Panc1 (cell line): ENCODE results near the gene KCNMB2. TPM values are rescaled to one million over a fixed set of nuclear protein-coding genes. Genes with fewer than 3 reads are reported as not detected.
"Not testable (repeated sequence)": the region's sequence is repeated elsewhere in the genome, so short reads cannot be mapped to it uniquely, and the experiment has no call there.

Source experiments
- ATAC-seq: fragments of 200-7000 bp; cut with Tn5 transposase; 2 replicates; pipeline ENCODE4 v1.9.1; 2020; ENCODE audit warnings: mild to moderate bottlenecking, moderate library complexity
- BruUV-seq: library from RNA; stranded (reverse); fragments of 400-500 nt; replicated peaks from 2 replicates; lab custom pipeline; 2021; lab: Mats Ljungman, UMichigan
- CTCF ChIA-PET: fragments of 300-600 bp; sonication (Branson Sonifier 250); formaldehyde crosslinking; loops from one replicate; lab custom pipeline; 2022; ENCODE audit warnings: antibody characterized with exemption; lab: Charles Lee
- POLR2A ChIA-PET: fragments of 300-600 bp; sonication (Branson Sonifier 250); formaldehyde crosslinking; loops from one replicate; lab custom pipeline; 2022; ENCODE audit warnings: antibody characterized with exemption; lab: Charles Lee
- DNase-seq: peaks from one replicate; pipeline ENCODE4 v3.0.0-alpha.2; 2010; ENCODE audit warnings: low read depth, low spot score
- H3K27ac ChIP-seq: 2 replicates; pipeline ENCODE4 v1.5.1; 2011; ENCODE audit warnings: mild to moderate bottlenecking, low read length, inconsistent platforms
- H3K27me3 ChIP-seq: fragments of 200-500 bp; sonication (Bioruptor generic); 2 replicates; pipeline ENCODE4 v1.6.0; 2014; ENCODE audit warnings: low read length, inconsistent platforms; ENCODE audit not compliant: control insufficient read depth, insufficient read depth
- H3K36me3 ChIP-seq: fragments of 200-500 bp; sonication (Bioruptor generic); 2 replicates; pipeline ENCODE4 v1.5.1; 2014; ENCODE audit warnings: inconsistent platforms, mild to moderate bottlenecking, low read length, moderate library complexity; ENCODE audit not compliant: control insufficient read depth, insufficient read depth
- H3K4me1 ChIP-seq: 2 replicates; pipeline ENCODE4 v1.5.1; 2011; ENCODE audit warnings: inconsistent platforms, mild to moderate bottlenecking, low read length, moderate library complexity; ENCODE audit not compliant: control insufficient read depth, insufficient read depth
- H3K4me3 ChIP-seq, 2 experiments: 2 replicates each; pipeline ENCODE4 v1.5.1; 2011 to 2012; ENCODE audit warnings: low read depth in 2 of 2, low read length in 2 of 2, mild to moderate bottlenecking in 2 of 2, inconsistent platforms in 1 of 2, moderate library complexity in 1 of 2
- H3K9me3 ChIP-seq: fragments of 200-500 bp; sonication (Bioruptor generic); 2 replicates; pipeline ENCODE4 v1.5.1; 2014; ENCODE audit warnings: low read depth, mild to moderate bottlenecking, inconsistent platforms, low read length, moderate library complexity; ENCODE audit not compliant: control insufficient read depth, insufficient read depth
- POLR2AphosphoS5 ChIP-seq: IDR thresholded peaks from 2 replicates; pipeline ENCODE4 v1.6.1; 2012; ENCODE audit warnings: mild to moderate bottlenecking, low read depth, low read length, moderate library complexity
- SIN3A ChIP-seq: IDR thresholded peaks from 2 replicates; pipeline ENCODE4 v1.6.1; 2012; ENCODE audit warnings: low read depth, mild to moderate bottlenecking, low read length, moderate library complexity, borderline replicate concordance; ENCODE audit not compliant: insufficient read depth
- TCF7L2 ChIP-seq: IDR thresholded peaks from 2 replicates; pipeline ENCODE4 v1.6.1; 2011; ENCODE audit warnings: mild to moderate bottlenecking, low read depth, low read length, inconsistent platforms
- in situ Hi-C: cut with HindIII; loops from 2 replicates; pipeline ENCODE4 v1.10.0; 2016; ENCODE audit warnings: low sequenced_read_pairs, low pct_unique_long_range_greater_than_20kb
- intact Hi-C: fragments of 100-400 bp; cut with micrococcal nuclease; formaldehyde crosslinking; loops from one replicate; pipeline ENCODE4 v1.10.0; 2022; ENCODE audit not compliant: unreplicated experiment
- total RNA-seq: library from RNA; stranded (reverse); gene quantifications from one replicate; pipeline ENCODE4 v1.2.1, GENCODE V29; 2021; ENCODE audit not compliant: unreplicated experiment
- TF ChIP-seq, protein P1 (sequence below): fragments of 450-650 bp; IDR thresholded peaks from 2 replicates; pipeline ENCODE4 v1.5.1; 2017; ENCODE audit warnings: mild to moderate bottlenecking
- TF ChIP-seq, protein P2 (sequence below), 2 experiments: IDR thresholded peaks; 2 replicates each; pipeline ENCODE4 v1.6.1; 2011 to 2012; ENCODE audit warnings: low read depth in 2 of 2, control low read depth in 1 of 2, low read length in 1 of 2, mild to moderate bottlenecking in 1 of 2, moderate library complexity in 1 of 2; ENCODE audit not compliant: insufficient read depth in 1 of 2

Gene KCNMB2
- total RNA-seq, 1 experiment from 2014 or later = not detected

DNA sequence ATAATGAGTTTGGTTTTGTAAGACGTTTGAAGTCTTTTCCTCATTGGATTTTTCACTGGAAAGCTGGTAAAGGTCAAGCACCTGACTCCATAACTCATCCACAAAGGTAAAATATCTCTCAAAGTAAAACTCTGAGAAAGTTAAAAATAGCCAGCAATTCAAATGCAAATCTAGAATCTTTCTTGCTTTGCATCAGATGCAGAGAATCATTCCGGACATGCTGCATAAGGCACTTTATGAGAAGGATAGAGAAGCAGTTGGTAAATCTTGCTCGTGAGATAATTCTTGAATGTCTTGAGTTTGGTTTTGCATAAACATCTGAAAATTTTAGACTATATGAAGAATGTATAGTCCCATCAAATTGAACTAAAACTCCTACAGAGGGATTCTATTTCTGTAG is 9.1 kb downstream of the KCNMB2 start:
- Histone ChIP-seq H3K9me3 (no peaks in the 10 kb centered on the region), H3K4me1 (no peaks in the 10 kb centered on the region), H3K36me3 (no peaks in the 10 kb centered on the region), H3K27ac (no peak overlapping the region), H3K27me3 (no peaks in the 10 kb centered on the region; the same call in 1 of the 2 replicates), H3K4me3 (no peak overlapping the region)
- POLR2A ChIA-PET = no interaction called here
- CTCF ChIA-PET = no interaction called here
- ATAC-seq (no peak), DNase-seq (no peak)
- in situ Hi-C loops (no loop called here), intact Hi-C loops (no loop called here)
- BruUV-seq = no TSS peak
- TF ChIP-seq, protein P1, sequence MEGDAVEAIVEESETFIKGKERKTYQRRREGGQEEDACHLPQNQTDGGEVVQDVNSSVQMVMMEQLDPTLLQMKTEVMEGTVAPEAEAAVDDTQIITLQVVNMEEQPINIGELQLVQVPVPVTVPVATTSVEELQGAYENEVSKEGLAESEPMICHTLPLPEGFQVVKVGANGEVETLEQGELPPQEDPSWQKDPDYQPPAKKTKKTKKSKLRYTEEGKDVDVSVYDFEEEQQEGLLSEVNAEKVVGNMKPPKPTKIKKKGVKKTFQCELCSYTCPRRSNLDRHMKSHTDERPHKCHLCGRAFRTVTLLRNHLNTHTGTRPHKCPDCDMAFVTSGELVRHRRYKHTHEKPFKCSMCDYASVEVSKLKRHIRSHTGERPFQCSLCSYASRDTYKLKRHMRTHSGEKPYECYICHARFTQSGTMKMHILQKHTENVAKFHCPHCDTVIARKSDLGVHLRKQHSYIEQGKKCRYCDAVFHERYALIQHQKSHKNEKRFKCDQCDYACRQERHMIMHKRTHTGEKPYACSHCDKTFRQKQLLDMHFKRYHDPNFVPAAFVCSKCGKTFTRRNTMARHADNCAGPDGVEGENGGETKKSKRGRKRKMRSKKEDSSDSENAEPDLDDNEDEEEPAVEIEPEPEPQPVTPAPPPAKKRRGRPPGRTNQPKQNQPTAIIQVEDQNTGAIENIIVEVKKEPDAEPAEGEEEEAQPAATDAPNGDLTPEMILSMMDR = no peak
- no peak for TF ChIP-seq TCF7L2

DNA sequence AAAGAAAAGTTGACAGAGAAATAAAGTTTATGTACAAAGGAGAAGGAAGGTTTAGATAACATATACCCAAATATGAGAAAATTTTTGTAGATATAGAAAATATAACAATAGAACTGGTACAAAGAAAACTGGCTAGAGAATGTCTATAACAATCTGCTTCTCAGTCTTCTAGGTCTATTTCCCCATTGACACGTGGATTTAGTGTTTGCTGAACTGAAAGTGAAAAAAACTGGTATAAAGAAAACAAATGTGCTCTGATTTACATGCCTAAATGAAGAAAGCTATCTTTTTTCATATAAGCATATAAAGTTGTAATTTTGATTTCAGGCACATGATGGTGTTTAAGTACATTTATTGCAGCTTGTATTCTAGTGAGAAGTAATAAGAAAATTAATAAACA is 9.8 kb downstream of the KCNMB2 start:
- no peaks in the 10 kb centered on the region for H3K36me3 ChIP-seq
- H3K9me3 ChIP-seq = no peaks in the 10 kb centered on the region
- no TSS peak for BruUV-seq
- no peak overlapping the region for H3K27ac ChIP-seq
- in situ Hi-C loops = no loop called here
- CTCF ChIA-PET = no interaction called here
- no peaks in the 10 kb centered on the region for H3K4me1 ChIP-seq
- intact Hi-C loops = no loop called here
- no peaks in the 10 kb centered on the region; the same call in 1 of the 2 replicates for H3K27me3 ChIP-seq
- DNase-seq = no peak
- ATAC-seq = no peak
- POLR2A ChIA-PET = no interaction called here
- no peak for TF ChIP-seq TCF7L2
- TF ChIP-seq, protein P2, sequence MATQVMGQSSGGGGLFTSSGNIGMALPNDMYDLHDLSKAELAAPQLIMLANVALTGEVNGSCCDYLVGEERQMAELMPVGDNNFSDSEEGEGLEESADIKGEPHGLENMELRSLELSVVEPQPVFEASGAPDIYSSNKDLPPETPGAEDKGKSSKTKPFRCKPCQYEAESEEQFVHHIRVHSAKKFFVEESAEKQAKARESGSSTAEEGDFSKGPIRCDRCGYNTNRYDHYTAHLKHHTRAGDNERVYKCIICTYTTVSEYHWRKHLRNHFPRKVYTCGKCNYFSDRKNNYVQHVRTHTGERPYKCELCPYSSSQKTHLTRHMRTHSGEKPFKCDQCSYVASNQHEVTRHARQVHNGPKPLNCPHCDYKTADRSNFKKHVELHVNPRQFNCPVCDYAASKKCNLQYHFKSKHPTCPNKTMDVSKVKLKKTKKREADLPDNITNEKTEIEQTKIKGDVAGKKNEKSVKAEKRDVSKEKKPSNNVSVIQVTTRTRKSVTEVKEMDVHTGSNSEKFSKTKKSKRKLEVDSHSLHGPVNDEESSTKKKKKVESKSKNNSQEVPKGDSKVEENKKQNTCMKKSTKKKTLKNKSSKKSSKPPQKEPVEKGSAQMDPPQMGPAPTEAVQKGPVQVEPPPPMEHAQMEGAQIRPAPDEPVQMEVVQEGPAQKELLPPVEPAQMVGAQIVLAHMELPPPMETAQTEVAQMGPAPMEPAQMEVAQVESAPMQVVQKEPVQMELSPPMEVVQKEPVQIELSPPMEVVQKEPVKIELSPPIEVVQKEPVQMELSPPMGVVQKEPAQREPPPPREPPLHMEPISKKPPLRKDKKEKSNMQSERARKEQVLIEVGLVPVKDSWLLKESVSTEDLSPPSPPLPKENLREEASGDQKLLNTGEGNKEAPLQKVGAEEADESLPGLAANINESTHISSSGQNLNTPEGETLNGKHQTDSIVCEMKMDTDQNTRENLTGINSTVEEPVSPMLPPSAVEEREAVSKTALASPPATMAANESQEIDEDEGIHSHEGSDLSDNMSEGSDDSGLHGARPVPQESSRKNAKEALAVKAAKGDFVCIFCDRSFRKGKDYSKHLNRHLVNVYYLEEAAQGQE (IDR thresholded peaks at IDR 0.05; ENCODE audit: insufficient read depth in 1 of 2, low read depth in 2 of 2, low read length in 1 of 2) = no peak
- TF ChIP-seq, protein P1 = no peak
- TF ChIP-seq SIN3A = no peak
- no peak for TF ChIP-seq POLR2AphosphoS5
- no peak overlapping the region for H3K4me3 ChIP-seq

DNA sequence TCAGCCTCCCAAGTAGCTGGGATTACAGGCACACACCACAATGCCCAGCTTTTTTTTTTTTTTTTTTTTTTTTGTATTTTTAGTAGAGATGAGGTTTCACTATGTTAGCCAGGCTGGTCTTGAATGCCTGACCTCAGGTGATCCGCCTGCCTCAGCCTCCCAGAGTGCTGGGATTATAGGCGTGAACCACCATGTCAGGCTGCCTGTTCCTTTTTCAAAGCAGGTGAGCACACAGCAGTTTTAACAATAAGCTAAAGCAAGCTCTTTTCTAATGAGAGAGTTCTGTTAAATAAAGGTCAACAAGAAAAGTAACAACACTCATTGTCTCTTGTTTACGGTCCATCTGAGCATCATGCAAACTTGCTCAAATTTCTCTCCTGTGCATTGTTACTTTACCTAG is 13.2 kb downstream of the KCNMB2 start:
- BruUV-seq, H3K36me3 ChIP-seq, H3K4me1 ChIP-seq, H3K27ac ChIP-seq, H3K4me3 ChIP-seq, H3K9me3 ChIP-seq, in situ Hi-C loops, CTCF ChIA-PET, DNase-seq, H3K27me3 ChIP-seq, ATAC-seq, intact Hi-C loops: not testable (repeated sequence)
- POLR2A ChIA-PET = interaction anchor here (0.7 kb wide), 1 partner anchor 1446 kb away, joined by 14 read pairs; no protein-coding TSS in a partner anchor
